B cell (primary cell): Measurements from ENCODE around the gene NOTCH3. TPM values are rescaled to one million over a fixed set of nuclear protein-coding genes. Genes with fewer than 3 reads are reported as not detected.

Experiments
- ATAC-seq: fragments of 200-7000 bp; cut with Tn5 transposase; one replicate; pipeline ENCODE4 v1.10.0; 2021; ENCODE audit warnings: low read depth, mild to moderate bottlenecking, moderate number of reproducible peaks, moderate library complexity
- CTCF ChIA-PET: fragments of 350-600 bp; sonication (Branson Sonifier 250); formaldehyde crosslinking; loops from one replicate; lab custom pipeline; 2021; ENCODE audit warnings: antibody characterized with exemption, inconsistent platforms; lab: Charles Lee
- POLR2A ChIA-PET: fragments of 350-600 bp; sonication (Branson Sonifier 250); formaldehyde crosslinking; loops from one replicate; lab custom pipeline; 2021; ENCODE audit warnings: antibody characterized with exemption; lab: Charles Lee
- DNase-seq: peaks from one replicate; pipeline ENCODE4 v3.0.0; 2013
- H2AFZ ChIP-seq: 2 replicates; pipeline ENCODE4 v1.6.1; 2012; ENCODE audit warnings: mild to moderate bottlenecking, low read depth, low read length; ENCODE audit not compliant: insufficient read depth, poor library complexity, severe bottlenecking
- H3K27ac ChIP-seq, 2 donors: 1 replicate in 1 of 2; 2 replicates in 1 of 2; pipeline ENCODE4 v1.5.1; 2012 to 2013; ENCODE audit warnings: low read length in 2 of 2, mild to moderate bottlenecking in 2 of 2, moderate library complexity in 1 of 2
- H3K27me3 ChIP-seq, 4 experiments: fragments of 200-600 bp in 1 of 4; sonication (generic) in 1 of 4; replicated peaks in 1 of 4; 1 replicate in 2 of 4; 2 replicates in 2 of 4; pipeline versions ENCODE4 v1.6.1 to v1.7.0; 2013 to 2016; ENCODE audit warnings: low read length in 3 of 4, mild to moderate bottlenecking in 2 of 4, mixed read lengths in 1 of 4, moderate library complexity in 1 of 4; ENCODE audit not compliant: insufficient read depth in 4 of 4, control insufficient read depth in 3 of 4; ENCODE audit errors: control extremely low read depth in 1 of 4
- H3K36me3 ChIP-seq, 2 experiments: replicated peaks in 1 of 2; 1 replicate in 1 of 2; 2 replicates in 1 of 2; pipeline versions ENCODE4 v1.6.1 to v1.7.1; 2013; ENCODE audit warnings: low read length in 1 of 2; ENCODE audit not compliant: insufficient read depth in 2 of 2, control insufficient read depth in 1 of 2; ENCODE audit errors: control extremely low read depth in 1 of 2, extremely low read depth in 1 of 2
- H3K4me1 ChIP-seq, 2 donors: fragments of 200-600 bp in 1 of 2; sonication (generic) in 1 of 2; 1 replicate in 1 of 2; 2 replicates in 1 of 2; pipeline versions ENCODE4 v1.5.1 to v1.6.1; 2013 to 2017; ENCODE audit warnings: low read length in 2 of 2; ENCODE audit not compliant: control insufficient read depth in 2 of 2, insufficient read depth in 2 of 2
- H3K4me2 ChIP-seq: replicated peaks from 2 replicates; pipeline ENCODE3; 2012; ENCODE audit warnings: mild to moderate bottlenecking, low read depth, low read length; ENCODE audit not compliant: poor library complexity, severe bottlenecking
- H3K4me3 ChIP-seq, 5 experiments: fragments of 200-600 bp in 1 of 5; sonication (generic) in 1 of 5; 1 replicate in 3 of 5; 2 replicates in 2 of 5; pipeline versions ENCODE4 v1.5.1 to v1.7.0; 2011 to 2016; ENCODE audit warnings: low read length in 4 of 5, mild to moderate bottlenecking in 4 of 5, low read depth in 2 of 5, control low read depth in 1 of 5, moderate library complexity in 1 of 5; ENCODE audit not compliant: insufficient read depth in 1 of 5; ENCODE audit errors: control extremely low read depth in 1 of 5, extremely low read depth in 1 of 5
- H3K79me2 ChIP-seq: fragments of 200-600 bp; sonication (generic); one replicate; pipeline ENCODE4 v1.6.0; 2016; ENCODE audit warnings: low read length; ENCODE audit not compliant: control insufficient read depth, insufficient read depth
- H3K9ac ChIP-seq: fragments of 200-600 bp; sonication (generic); 2 replicates; pipeline ENCODE4 v1.6.1; 2017; ENCODE audit warnings: mild to moderate bottlenecking, low read length, moderate library complexity
- H3K9me3 ChIP-seq, 3 donors: one replicate each; pipeline versions ENCODE4 v1.6.1 to v1.7.1; 2013; ENCODE audit warnings: low read length in 2 of 3; ENCODE audit not compliant: control insufficient read depth in 2 of 3, insufficient read depth in 1 of 3; ENCODE audit errors: control extremely low read depth in 1 of 3
- H4K20me1 ChIP-seq: 2 replicates; pipeline ENCODE4 v1.6.0; 2012; ENCODE audit warnings: mild to moderate bottlenecking, low read length; ENCODE audit not compliant: insufficient read depth, control insufficient read depth, poor library complexity, severe bottlenecking
- H3K27ac Mint-ChIP-seq: one replicate; pipeline ENCODE4 v1.8.0; 2021; ENCODE audit warnings: mixed read lengths
- H3K27me3 Mint-ChIP-seq: one replicate; pipeline ENCODE4 v1.8.0; 2021; ENCODE audit warnings: mixed read lengths
- H3K4me1 Mint-ChIP-seq: one replicate; pipeline ENCODE4 v1.8.0; 2021; ENCODE audit warnings: mixed read lengths
- H3K4me3 Mint-ChIP-seq: one replicate; pipeline ENCODE4 v1.8.0; 2021; ENCODE audit warnings: mixed read lengths
- H3K9me3 Mint-ChIP-seq: one replicate; pipeline ENCODE4 v1.8.0; 2022; ENCODE audit warnings: mixed read lengths; ENCODE audit not compliant: insufficient read depth
- CTCF ChIP-seq: fragments of 200-600 bp; IDR thresholded peaks from one replicate; pipeline ENCODE4 v1.8.0; 2022; ENCODE audit warnings: antibody characterized with exemption, mild to moderate bottlenecking
- EZH2 ChIP-seq: IDR thresholded peaks from 2 replicates; pipeline ENCODE4 v1.6.1; 2012; ENCODE audit warnings: borderline replicate concordance, low read depth, mild to moderate bottlenecking, moderate library complexity, low read length; ENCODE audit not compliant: insufficient read depth, poor library complexity, severe bottlenecking
- WGBS: methylation state at CpG from one replicate; pipeline ENCODE4 v1.1.5; 2013; ENCODE audit warnings: missing lambda C conversion rate; ENCODE audit not compliant: insufficient coverage; 5-methylcytosine and 5-hydroxymethylcytosine counted together
- intact Hi-C: fragments of 100-400 bp; cut with micrococcal nuclease; formaldehyde crosslinking; loops from one replicate; pipeline ENCODE4 v1.10.0; 2022
- polyA minus RNA-seq: library from RNA; depleted of rRNA, polyadenylated mRNA; stranded (reverse); fragments of >200 nt; gene quantifications from 2 replicates; pipeline ENCODE4 v1.2.3, GENCODE V29; 2012
- polyA plus RNA-seq: library from polyadenylated mRNA; depleted of rRNA; stranded (reverse); fragments of >200 nt; gene quantifications from 2 replicates; pipeline ENCODE4 v1.2.3, GENCODE V29; 2012
- total RNA-seq, 2 donors: library from RNA; stranded (reverse); fragments of 120-200 nt in 1 of 2; gene quantifications; 1 replicate in 1 of 2; 2 replicates in 1 of 2; pipeline versions ENCODE4 v1.2.3 to v1.2.4, GENCODE V29; 2013 to 2022

The NOTCH3 gene
- total RNA-seq, result 0.05 and 0.39 TPM in 2 replicates
- total RNA-seq (2013), result 1.4 TPM
- polyA plus RNA-seq, result 0.01 and 0.06 TPM in 2 replicates
- 0.21 TPM in 1 of 2 replicates, not detected in the other for polyA minus RNA-seq

DNA sequence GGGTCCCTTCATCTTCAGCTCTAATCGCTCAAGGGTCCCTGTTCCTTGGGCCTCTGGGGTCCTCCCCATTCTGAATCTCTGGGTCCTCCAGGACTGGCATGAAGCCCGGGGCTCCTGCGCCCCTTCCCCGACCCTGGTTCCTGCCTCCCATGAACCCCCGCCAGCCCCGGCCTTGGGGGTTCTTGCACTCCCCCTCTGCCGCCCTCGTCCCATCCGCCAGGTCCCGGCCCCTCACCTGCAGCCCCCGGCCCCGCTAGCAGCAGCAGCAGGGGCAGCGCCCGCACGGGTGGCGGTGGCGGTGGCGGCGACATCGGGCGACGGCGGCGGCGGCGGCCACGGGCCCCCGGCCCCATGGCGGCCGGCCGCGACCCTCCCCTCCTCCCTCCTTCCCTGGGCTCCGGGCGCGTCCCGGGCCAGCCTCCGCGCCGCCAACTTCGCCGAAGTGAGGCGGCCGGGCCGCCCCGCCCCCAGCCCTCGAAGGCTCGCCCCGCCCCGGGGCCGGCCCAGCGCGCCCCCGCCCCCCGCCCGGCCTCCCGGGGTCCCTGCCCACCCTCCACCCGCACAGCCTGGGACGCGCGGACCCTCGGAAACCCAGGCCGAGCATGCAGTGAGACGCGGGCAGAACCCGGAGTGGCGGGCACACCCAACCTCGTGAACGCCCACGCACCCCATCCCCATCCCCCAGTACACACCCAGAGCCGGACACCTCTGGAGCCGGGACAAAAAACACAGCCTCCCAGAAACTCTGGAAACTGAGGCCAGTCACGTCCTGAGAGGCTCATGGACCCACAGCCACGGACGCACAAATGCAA lies at the start of gene NOTCH3:
Gene NOTCH3, minus strand, starts transcription at position 443 of the 812 bp plus-strand sequence. Its CDS starts 90 bp downstream, at position 353.
- POLR2A ChIA-PET, result no interaction called here
- no peak for ATAC-seq

More for the DNA sequence above, at the start of gene NOTCH3:
- Mint-ChIP-seq H3K9me3 (no peaks in the 10 kb centered on the region), H3K4me1 (peaks cover 25% of the 10 kb centered on the region), H3K27me3 (peaks cover 51% of the 10 kb centered on the region), H3K4me3 (peak within 1 kb of the TSS; percentile 66), H3K27ac (peak within 1 kb of the TSS; percentile 15)
- no peak for TF ChIP-seq CTCF
- TF ChIP-seq EZH2, result no peak
- no peaks in the 10 kb centered on the region for H4K20me1 ChIP-seq
- H3K27ac ChIP-seq, result no peak within 1 kb of the TSS
- peak within 1 kb of the TSS; percentile 22 for H2AFZ ChIP-seq
- peak within 1 kb of the TSS; percentile 23 for H3K9ac ChIP-seq
- intact Hi-C loops, result no loop called here
- H3K4me1 ChIP-seq, result peaks cover 18 to 23% of the 10 kb centered on the region in 2 donors
- no peak for DNase-seq
- H3K4me2 ChIP-seq, result peak within 1 kb of the TSS; percentile 81
- no peaks in the 10 kb centered on the region for H3K79me2 ChIP-seq
- CTCF ChIA-PET, result no interaction called here
- 8% methylated on average over 40 of the region's 74 CpGs for WGBS
- peaks cover 0 to 54% (median 19%) of the 10 kb centered on the region in 4 experiments for H3K27me3 ChIP-seq
- H3K4me3 ChIP-seq, result peak within 1 kb of the TSS in 3 of 5 experiments; percentile 20 to 52 (median 25)
- peaks cover 0 to 11% (median 0%) of the 10 kb centered on the region in 3 donors for H3K9me3 ChIP-seq
- no peaks in the 10 kb centered on the region for H3K36me3 ChIP-seq
